OCI-LY3 (cell line): Measurements from ENCODE around the gene HOXA9.

Experiments
- CTCF ChIP-seq: fragments of 200-600, 300-600 bp; sonication (generic); IDR thresholded peaks from 2 replicates; pipeline ENCODE4 v1.5.1; 2014; ENCODE audit warnings: antibody characterized with exemption, low read length, low read depth
- EZH2phosphoT487 ChIP-seq: fragments of 200-600 bp; shearing (Covaris generic); IDR thresholded peaks from 2 replicates; pipeline ENCODE4 v1.6.1; 2018; ENCODE audit warnings: antibody characterized with exemption, mixed run types, low read depth

- TF ChIP-seq CTCF (no peak), EZH2phosphoT487 (no peak)
Observed at GRCh38 chr7:27174874-27175625, 9.7 kb upstream of the HOXA9 start.
